Uterus (tissue), 4 donors: Measurements from ENCODE around the gene HOXA13. TPM values are rescaled to one million over a fixed set of nuclear protein-coding genes. Genes with fewer than 3 reads are reported as not detected.

Experiments used
- DNase-seq, 2 donors: peaks; one replicate each; pipeline ENCODE4 v3.0.0-alpha.2; 2019 to 2020
- H3K27ac ChIP-seq, 2 donors: fragments of 200-600 bp; sonication (generic); 1 replicate in 1 of 2; 2 replicates in 1 of 2; pipeline ENCODE4 v1.5.1; 2016 to 2018
- H3K27me3 ChIP-seq, 2 donors: fragments of 200-600 bp; sonication (generic); one replicate each; pipeline ENCODE4 v1.5.1; 2018 to 2019; ENCODE audit warnings: control low read depth in 1 of 2
- H3K36me3 ChIP-seq, 2 donors: fragments of 200-600 bp; sonication (generic); one replicate each; pipeline ENCODE4 v1.5.1; 2019; ENCODE audit warnings: control low read depth in 1 of 2
- H3K4me1 ChIP-seq, 2 donors: fragments of 200-600 bp; sonication (generic); one replicate each; pipeline ENCODE4 v1.5.1; 2018 to 2019; ENCODE audit warnings: control low read depth in 1 of 2
- H3K4me3 ChIP-seq, 2 donors: fragments of 200-600 bp; sonication (generic); 1 replicate in 1 of 2; 2 replicates in 1 of 2; pipeline ENCODE4 v1.5.1; 2018 to 2019; ENCODE audit warnings: mild to moderate bottlenecking in 1 of 2
- H3K9me3 ChIP-seq, 2 donors: fragments of 200-600 bp; sonication (generic); one replicate each; pipeline ENCODE4 v1.5.1; 2019; ENCODE audit warnings: control low read depth in 1 of 2
- CTCF ChIP-seq, 4 experiments: fragments of 200-600 bp in 2 of 4; fragments of 450-650 bp in 2 of 4; sonication (generic) in 2 of 4; IDR thresholded peaks; one replicate each; pipeline ENCODE4 v1.5.1; 2016 to 2019; ENCODE audit warnings: antibody characterized with exemption in 4 of 4, mild to moderate bottlenecking in 2 of 4, moderate library complexity in 1 of 4
- POLR2A ChIP-seq, 2 donors: fragments of 450-650 bp; IDR thresholded peaks; one replicate each; pipeline ENCODE4 v1.6.1; 2016; ENCODE audit warnings: antibody characterized with exemption in 2 of 2, mild to moderate bottlenecking in 1 of 2, moderate library complexity in 1 of 2
- intact Hi-C: fragments of 100-400 bp; cut with DNase I; formaldehyde crosslinking; loops from one replicate; pipeline ENCODE4 v1.15.1; 2023; ENCODE audit warnings: low total_unique reads
- total RNA-seq, 4 donors: library from RNA; depleted of rRNA in 3 of 4; stranded (reverse); fragments of >200 nt in 3 of 4; gene quantifications; one replicate each; pipeline versions ENCODE4 v1.1.0 to v1.2.4, GENCODE V29; 2014 to 2023
- donor health status: DM: yes; HTN: yes; CAD: no.

Gene HOXA13
- total RNA-seq, 4 donors from 2014 or later = 0.40 to 27.5 (median 1.1) TPM

- no peak for TF ChIP-seq POLR2A (IDR thresholded peaks at IDR 0.05)
- TF ChIP-seq CTCF (IDR thresholded peaks at IDR 0.05) = no peak
- H3K4me1 ChIP-seq = peaks cover 0 to 10% of the 10 kb centered on the region in 2 donors
- H3K9me3 ChIP-seq = no peaks in the 10 kb centered on the region
- intact Hi-C loops = no loop called here
- no peaks in the 10 kb centered on the region for H3K36me3 ChIP-seq
- DNase-seq = no peak
- H3K27me3 ChIP-seq = peaks cover 24 to 35% of the 10 kb centered on the region in 2 donors
- H3K27ac ChIP-seq = peak overlapping the region in 1 of 2 donors; percentile 96
- H3K4me3 ChIP-seq = no peak overlapping the region
These were observed 5.1 kb downstream of the HOXA13 start for GRCh38 chr7:27194686-27195379.

GRCh38 chr7:27194002-27194352, 5.9 kb downstream of the HOXA13 start:
- H3K36me3 ChIP-seq = no peaks in the 10 kb centered on the region
- no peak overlapping the region for H3K4me3 ChIP-seq
- peak overlapping the region; percentile 94 to 96 for H3K27ac ChIP-seq
- TF ChIP-seq POLR2A (IDR thresholded peaks at IDR 0.05) (no peak), CTCF (IDR thresholded peaks at IDR 0.05) (no peak)
- H3K9me3 ChIP-seq = no peaks in the 10 kb centered on the region
- DNase-seq = no peak
- peaks cover 20 to 33% of the 10 kb centered on the region in 2 donors for H3K27me3 ChIP-seq
- H3K4me1 ChIP-seq = peaks cover 0 to 4% of the 10 kb centered on the region in 2 donors
- intact Hi-C loops = no loop called here

GRCh38 chr7:27193335-27194001, 6.4 kb downstream of the HOXA13 start:
- Histone ChIP-seq H3K4me3 (peak overlapping the region; percentile 45 to 55), H3K27me3 (peaks cover 16 to 28% of the 10 kb centered on the region in 2 donors), H3K36me3 (no peaks in the 10 kb centered on the region), H3K4me1 (peaks cover 0 to 4% of the 10 kb centered on the region in 2 donors), H3K27ac (peak overlapping the region; percentile 94 to 96), H3K9me3 (no peaks in the 10 kb centered on the region)
- intact Hi-C loops = no loop called here
- no peak for DNase-seq
- no peak for TF ChIP-seq POLR2A (IDR thresholded peaks at IDR 0.05)
- no peak for TF ChIP-seq CTCF (IDR thresholded peaks at IDR 0.05)

- H3K27ac ChIP-seq = peak overlapping the region; percentile 94 to 96
- no peak for TF ChIP-seq CTCF (IDR thresholded peaks at IDR 0.05)
- no peak for TF ChIP-seq POLR2A (IDR thresholded peaks at IDR 0.05)
- H3K27me3 ChIP-seq = peaks cover 10 to 20% of the 10 kb centered on the region in 2 donors
- no peaks in the 10 kb centered on the region for H3K36me3 ChIP-seq
- no peaks in the 10 kb centered on the region for H3K9me3 ChIP-seq
- H3K4me3 ChIP-seq = peak overlapping the region; percentile 45 to 55
- intact Hi-C loops = no loop called here
- peak; percentile 57 to 68 for DNase-seq
- peaks cover 0 to 4% of the 10 kb centered on the region in 2 donors for H3K4me1 ChIP-seq
These were observed 7.2 kb downstream of the HOXA13 start for GRCh38 chr7:27192546-27193334.
